ENCODE results near the gene DPYSL5.

DPYSL5 gene

GRCh38 chr2:26846334-26847306, 1.3 kb upstream of the DPYSL5 start:
- peak; percentile 68 to 75 for DNase-seq

GRCh38 chr2:26847307-26847654, 651 bp upstream of the DPYSL5 start:
- DNase-seq = peak in 1 of 2 donors; percentile 24

DNA sequence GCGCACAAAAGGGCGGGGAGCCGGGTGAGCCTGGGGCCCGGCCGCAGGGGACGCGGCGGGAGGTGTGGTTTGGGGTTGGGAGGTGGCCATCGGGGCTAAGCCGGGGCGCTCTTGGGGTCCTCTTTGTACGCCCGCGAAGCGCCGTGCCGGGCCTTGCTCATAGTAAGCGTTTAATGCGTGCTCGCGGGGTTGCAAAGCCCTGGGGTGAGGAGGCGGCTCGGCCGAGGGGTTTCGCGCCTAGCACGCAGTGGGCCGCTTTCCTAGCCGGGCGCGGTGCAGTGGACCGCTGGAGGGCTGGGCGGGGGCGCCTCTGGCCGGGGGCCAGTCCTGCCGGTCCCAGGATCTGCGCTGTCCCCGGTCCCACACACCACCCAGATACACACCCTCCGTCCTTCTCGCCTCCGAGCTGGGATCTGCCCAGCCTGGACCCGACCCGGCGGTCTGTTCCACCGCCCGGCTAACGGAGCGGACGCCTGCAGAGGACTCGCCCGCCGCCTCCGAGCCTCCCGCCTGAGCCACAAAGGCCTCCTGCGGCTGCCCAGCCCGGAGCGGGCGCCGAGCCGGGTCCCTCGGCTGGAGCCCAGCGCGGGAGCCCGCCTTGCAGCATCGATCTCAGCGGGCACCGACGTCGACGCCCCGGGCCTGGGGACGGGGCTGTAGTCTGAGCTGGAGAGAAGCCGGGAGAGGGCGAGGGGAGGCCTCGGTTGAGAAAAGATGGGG, 564 bp downstream of the DPYSL5 start:
- DNase-seq = peak; percentile 28 to 40

DNA sequence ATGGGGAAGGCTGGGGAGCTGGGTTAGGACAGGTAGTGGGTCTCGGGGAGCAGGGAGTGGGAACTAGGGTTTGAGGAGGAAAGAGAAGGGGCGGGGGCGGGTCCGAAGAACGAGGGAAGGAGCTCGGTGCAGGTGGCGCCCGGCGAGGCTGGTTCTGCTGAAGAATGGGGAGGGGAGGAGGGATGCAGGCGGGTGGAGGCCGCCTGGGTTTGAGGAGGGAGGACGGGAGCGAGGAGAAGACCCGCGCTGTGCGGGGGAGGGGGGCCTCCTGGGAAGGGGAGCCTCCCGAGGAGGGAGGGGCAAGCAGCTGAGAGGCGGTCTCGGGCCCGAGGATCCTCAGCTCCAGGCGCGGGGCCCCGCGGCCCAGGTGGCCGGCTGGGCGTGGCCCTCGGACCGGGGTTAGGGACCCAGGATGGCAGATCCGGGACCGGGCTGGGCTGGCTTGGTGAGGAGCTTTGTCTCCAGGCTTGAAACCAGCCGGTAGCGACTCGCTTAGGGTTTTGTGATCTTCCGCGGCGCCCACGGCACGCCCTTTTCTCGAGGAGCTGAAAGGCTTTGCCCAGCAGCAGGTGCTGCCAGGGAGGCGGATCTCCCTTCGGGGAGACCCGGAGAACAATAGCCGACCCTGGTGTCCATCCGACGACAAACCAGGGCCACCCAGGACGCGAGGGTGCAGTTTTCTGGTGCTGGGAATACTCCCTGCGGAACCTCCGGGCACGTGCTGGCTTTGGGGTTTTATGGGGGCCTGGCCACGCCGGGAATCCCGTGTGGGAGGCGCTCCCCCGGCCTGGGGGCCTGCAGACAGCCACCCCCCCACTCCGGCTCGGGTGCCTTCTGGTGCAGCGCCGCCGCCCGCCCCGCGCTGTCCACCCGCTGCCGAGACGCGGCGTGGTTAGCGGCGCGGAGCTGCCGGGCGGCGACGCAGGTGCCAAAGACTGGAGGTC, 1.4 kb downstream of the DPYSL5 start:
- peak; percentile 19 to 20 for DNase-seq

DNA sequence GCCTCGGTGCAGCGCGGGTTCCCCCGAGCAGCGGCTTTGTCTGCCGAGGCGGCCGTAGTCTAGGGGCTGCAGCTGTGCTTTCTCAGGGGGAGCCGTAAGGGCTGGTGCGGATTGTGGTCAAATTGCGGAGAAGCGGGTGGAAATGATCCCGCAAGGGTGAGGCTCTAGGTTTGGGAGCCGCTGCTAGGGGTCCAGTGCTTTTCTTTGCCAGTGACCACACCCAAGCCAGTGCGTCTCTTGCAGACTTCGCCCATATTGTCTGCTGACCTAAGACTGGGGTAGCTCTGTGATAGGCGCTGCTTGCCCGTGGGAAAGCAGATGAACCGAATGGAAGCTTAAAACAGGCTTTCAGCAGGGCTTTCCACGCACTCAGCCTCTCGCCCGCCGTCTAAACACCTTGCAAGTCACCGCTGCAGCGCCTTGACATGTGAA, 2.1 kb downstream of the DPYSL5 start:
- DNase-seq = no peak

DNA sequence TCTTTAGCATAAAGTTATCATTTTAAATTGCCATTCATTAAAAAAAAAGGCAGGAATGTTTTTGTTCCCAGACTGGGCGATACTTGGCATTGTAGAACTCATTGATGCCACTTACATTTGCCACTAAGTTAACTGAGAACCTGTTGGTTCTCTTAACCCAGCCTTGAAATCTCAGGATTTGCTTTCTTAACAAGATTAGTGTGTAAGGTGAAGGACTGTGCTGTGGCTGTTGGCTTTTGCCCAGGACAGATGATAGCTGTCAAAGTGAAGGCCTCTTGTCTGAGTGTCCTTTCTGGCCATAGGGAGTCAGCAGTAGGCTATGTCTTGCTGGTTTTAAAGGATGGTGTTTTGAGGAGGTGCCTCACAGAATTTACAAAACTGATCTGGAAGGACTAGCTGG, 2.6 kb downstream of the DPYSL5 start:
- no peak for DNase-seq

- DNase-seq = no peak
Measured at GRCh38 chr2:26852405-26853306, 4.7 kb downstream of the DPYSL5 start.

DNA sequence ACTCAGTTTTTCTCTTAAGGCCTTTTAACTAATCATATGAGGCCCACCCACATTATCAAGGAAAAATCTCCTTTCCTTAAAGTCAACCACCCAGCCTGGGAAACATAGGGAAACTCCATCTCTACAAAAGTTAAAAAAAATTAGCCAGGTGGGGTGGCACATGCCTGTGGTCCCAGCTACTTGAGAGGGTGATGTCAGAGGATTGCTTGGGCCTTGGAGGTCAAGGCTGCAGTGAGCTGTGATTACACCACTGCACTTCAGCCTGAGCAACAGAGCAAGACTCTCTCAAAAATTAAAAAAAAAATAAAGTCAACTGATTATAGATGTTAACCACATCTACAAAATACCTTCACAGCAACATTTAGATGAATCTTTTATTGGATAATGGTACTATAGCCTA, 5.8 kb downstream of the DPYSL5 start:
- no peak for DNase-seq

- DNase-seq = no peak
Measured at GRCh38 chr2:26854283-26854827, 6.4 kb downstream of the DPYSL5 start.

- DNase-seq = no peak
Measured at GRCh38 chr2:26855466-26855865, 7.5 kb downstream of the DPYSL5 start.

DNA sequence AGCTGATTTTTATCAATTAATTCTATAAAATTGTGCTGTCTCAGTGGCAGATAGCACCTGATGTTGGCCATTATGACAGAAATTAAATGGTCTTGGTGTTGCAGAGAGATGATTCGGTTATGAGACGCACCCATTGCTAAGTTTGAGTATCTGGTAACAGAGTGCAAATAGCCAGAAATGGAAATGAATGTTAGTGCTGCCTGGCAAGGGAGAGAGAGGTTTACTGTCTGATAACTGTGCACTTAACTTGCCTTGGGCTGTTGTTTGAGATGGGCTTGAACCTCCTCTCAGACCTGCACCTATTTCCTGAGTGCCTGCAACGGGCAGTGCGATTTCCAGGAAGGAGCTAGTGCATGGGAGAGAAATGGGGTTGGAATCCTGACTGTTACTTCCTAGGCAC, 11.7 kb downstream of the DPYSL5 start:
- DNase-seq = no peak

DNA sequence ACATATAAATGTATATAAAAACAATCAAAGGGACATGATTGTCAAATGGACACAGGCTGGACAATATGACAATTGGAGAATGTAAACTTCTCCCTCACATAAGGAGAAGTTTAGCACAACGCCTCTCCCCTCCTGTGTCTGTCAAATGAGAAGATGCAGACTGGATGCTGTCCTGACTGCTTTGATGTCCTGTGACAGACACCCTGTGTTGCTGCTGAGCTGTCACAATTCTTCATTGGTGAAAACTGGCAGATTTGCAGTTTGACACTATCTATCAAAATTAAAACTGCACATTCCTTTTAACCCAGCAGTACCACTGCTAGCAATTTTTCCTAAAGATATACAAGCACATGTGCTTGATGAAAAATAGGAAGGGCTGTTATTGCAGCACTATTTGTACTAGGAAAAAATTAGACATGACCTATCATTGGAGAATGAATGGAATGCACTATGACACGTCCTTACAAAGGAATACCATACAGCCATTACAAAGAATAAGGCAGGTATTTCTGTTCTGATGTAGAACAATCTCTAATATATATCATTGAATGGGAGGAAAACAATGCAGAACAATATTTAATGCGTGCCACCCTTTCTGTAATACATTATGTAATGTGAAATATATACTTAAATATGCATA, 12.4 kb downstream of the DPYSL5 start:
- no peak for DNase-seq

GRCh38 chr2:26861610-26862224, 13.8 kb downstream of the DPYSL5 start:
- no peak for DNase-seq

DNA sequence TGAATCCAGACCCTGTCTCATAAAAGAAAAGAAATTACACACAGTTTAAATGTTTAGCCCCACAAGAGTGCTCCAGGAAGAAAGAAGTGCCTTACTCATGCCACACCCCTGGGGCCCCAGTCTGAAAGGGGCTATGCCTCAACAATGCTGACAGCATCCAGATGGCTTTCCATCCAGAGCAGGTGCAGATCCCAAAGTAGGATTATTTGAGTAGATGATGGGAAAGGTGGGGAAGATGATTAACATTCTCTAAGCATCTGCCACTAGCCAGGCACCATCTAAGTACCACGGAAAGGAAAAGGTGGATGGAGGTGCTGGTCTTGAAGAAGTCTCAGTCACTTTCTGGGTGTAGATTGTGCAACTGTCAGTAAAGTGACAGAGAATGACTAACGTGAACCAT, 16.3 kb downstream of the DPYSL5 start:
- no peak for DNase-seq

DNA sequence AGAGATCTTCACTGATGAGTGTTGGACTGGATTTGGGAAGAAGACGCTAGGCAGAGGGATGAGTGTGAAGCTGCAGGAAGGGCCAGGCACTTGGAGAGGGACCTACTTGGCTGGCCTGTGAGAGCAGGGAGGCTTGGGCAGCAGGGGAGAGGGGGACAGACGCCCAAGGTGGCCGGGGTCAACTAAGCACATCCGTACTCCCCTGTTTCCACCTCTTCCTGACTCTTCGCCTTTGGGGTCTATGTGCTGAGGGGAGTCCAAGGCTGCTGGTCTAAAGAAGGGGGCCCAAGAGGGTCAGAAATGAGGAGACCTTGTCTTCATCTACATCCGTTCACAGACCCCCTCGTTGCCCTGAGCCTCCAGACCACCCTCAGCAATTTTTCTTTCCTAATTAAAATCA, 16.7 kb downstream of the DPYSL5 start:
- DNase-seq = no peak

GRCh38 chr2:26870585-26871095, 22.7 kb downstream of the DPYSL5 start:
- no peak for DNase-seq

DNA sequence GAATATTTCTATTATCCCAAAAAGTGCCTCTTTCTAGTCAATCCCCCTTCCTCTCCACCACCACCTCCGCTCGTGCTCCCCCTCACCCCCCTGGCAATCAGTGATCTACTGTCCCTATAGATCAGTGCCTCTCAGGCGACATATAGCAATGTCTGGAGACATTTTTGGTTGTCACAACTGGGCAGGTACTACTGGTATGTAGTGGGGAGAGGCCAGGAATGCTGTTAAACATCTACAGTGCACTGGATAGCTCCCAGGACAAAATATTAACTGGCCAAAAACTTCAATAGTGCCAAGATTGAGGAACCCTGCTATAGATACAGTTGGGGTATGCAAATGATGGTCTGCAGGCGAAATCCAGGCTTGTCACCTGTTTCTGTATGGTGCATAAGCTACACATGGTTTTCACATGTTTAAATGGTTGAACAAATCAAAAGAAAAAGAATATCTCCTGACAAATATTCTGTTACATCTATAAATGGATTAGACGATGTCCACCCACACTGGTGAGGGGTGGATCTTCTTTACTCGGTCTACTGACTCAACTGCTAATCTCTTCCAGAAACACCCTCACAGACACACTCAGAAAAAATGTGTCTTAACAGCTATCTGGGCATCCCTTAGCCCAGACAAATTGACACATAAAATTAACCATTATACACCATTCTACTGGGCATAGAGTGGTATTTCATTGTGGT, 25.5 kb downstream of the DPYSL5 start:
- no peak for DNase-seq

GRCh38 chr2:26874514-26874913, 26.6 kb downstream of the DPYSL5 start:
- no peak for DNase-seq

- DNase-seq = no peak
Measured at GRCh38 chr2:26875065-26875634, 27.2 kb downstream of the DPYSL5 start.
